ENCODE data around the gene WBP11. TPM values are rescaled to one million over a fixed set of nuclear protein-coding genes. Genes with fewer than 3 reads are reported as not detected.

Gene WBP11
- total RNA-seq, 6 experiments from 2014 or later = 8.6 to 24.9 (median 16.9) TPM

GRCh38 chr12:14774074-14774905 is 29.0 kb downstream of the WBP11 start:
- Histone ChIP-seq H3K4me3 (peak overlapping the region; percentile 63 to 72 (median 67)), H3K4me1 (peaks cover 0 to 25% (median 2%) of the 10 kb centered on the region in 4 donors), H3K9me3 (no peaks in the 10 kb centered on the region), H3K36me3 (no peaks in the 10 kb centered on the region), H3K27ac (peak overlapping the region; percentile 83 to 94 (median 84)), H3K27me3 (no peaks in the 10 kb centered on the region)
- TF ChIP-seq CTCF (IDR thresholded peaks at IDR 0.05) (no peak), POLR2A (IDR thresholded peaks at IDR 0.05) (peak; percentile 98)
- ATAC-seq (peak; percentile 71 to 88 (median 79)), DNase-seq (peak; percentile 95 to 97 (median 96))
- intact Hi-C loops (cut with DNase I) = loop anchor here in 1 of 2 donors (5.0 kb wide), 1 partner anchor 68 kb away; the partner anchor contains the start of gene ART4
- under 1% methylated on average over 15 of the region's 67 CpGs for WGBS (ENCODE audit: insufficient coverage, low coverage, low lambda C conversion rate, missing lambda C conversion rate)

GRCh38 chr12:14773685-14774073 is 29.6 kb downstream of the WBP11 start:
- TF ChIP-seq POLR2A (IDR thresholded peaks at IDR 0.05) = no peak
- no peak for TF ChIP-seq CTCF (IDR thresholded peaks at IDR 0.05)
- peak; percentile 2 to 33 (median 20) for ATAC-seq
- 5% methylated on average over 11 of the region's 16 CpGs for WGBS (ENCODE audit: insufficient coverage, low coverage, low lambda C conversion rate, missing lambda C conversion rate)
- no peaks in the 10 kb centered on the region for H3K36me3 ChIP-seq
- no peaks in the 10 kb centered on the region for H3K9me3 ChIP-seq
- H3K27ac ChIP-seq = peak overlapping the region; percentile 17 to 83 (median 58)
- peaks cover 0 to 24% (median 4%) of the 10 kb centered on the region in 4 donors for H3K4me1 ChIP-seq
- no peaks in the 10 kb centered on the region for H3K27me3 ChIP-seq
- peak; percentile 38 to 63 (median 50) for DNase-seq
- peak overlapping the region; percentile 63 to 72 (median 67) for H3K4me3 ChIP-seq
- intact Hi-C loops (cut with DNase I) = loop anchor here in 1 of 2 donors (5.0 kb wide), 1 partner anchor 69 kb away; the partner anchor contains the start of gene ART4

- ATAC-seq (no peak), DNase-seq (no peak)
- Histone ChIP-seq H3K27ac (no peak overlapping the region), H3K4me1 (peaks cover 0 to 30% (median 6%) of the 10 kb centered on the region in 4 donors), H3K27me3 (no peaks in the 10 kb centered on the region), H3K9me3 (no peaks in the 10 kb centered on the region), H3K36me3 (no peaks in the 10 kb centered on the region), H3K4me3 (no peak overlapping the region)
- intact Hi-C loops (cut with DNase I) = loop anchor here in 1 of 2 donors (5.0 kb wide), 1 partner anchor 69 kb away; the partner anchor contains the start of gene ART4
- 83% methylated on average over 5 of the region's 5 CpGs for WGBS (ENCODE audit: insufficient coverage, low coverage, low lambda C conversion rate, missing lambda C conversion rate)
- TF ChIP-seq POLR2A (IDR thresholded peaks at IDR 0.05) (no peak), CTCF (IDR thresholded peaks at IDR 0.05) (no peak)
These were observed 30.3 kb downstream of the WBP11 start for GRCh38 chr12:14772946-14773345.

GRCh38 chr12:14771651-14772137 is 31.6 kb downstream of the WBP11 start:
- DNase-seq = no peak
- Histone ChIP-seq H3K9me3 (no peaks in the 10 kb centered on the region), H3K4me3 (peak overlapping the region in 1 of 3 donors; percentile 78), H3K27ac (peak overlapping the region; percentile 91 to 98 (median 97)), H3K36me3 (no peaks in the 10 kb centered on the region), H3K27me3 (no peaks in the 10 kb centered on the region), H3K4me1 (peaks cover 0 to 29% (median 6%) of the 10 kb centered on the region in 4 donors)
- intact Hi-C loops (cut with DNase I) = loop anchor here in 1 of 2 donors (5.0 kb wide), 1 partner anchor 71 kb away; the partner anchor contains the start of gene ART4
- ATAC-seq = no peak
- TF ChIP-seq CTCF (IDR thresholded peaks at IDR 0.05) = no peak
- TF ChIP-seq POLR2A (IDR thresholded peaks at IDR 0.05) = no peak
- WGBS (ENCODE audit: insufficient coverage, low coverage, low lambda C conversion rate, missing lambda C conversion rate) = 26% methylated on average over 6 of the region's 6 CpGs

Measured in right lobe of liver (tissue), 6 donors.